WTC11 (cell line): Measurements from ENCODE around the gene IL37. TPM values are rescaled to one million over a fixed set of nuclear protein-coding genes. Genes with fewer than 3 reads are reported as not detected.

Source experiments
- total RNA-seq: library from RNA; stranded (reverse); gene quantifications from 3 replicates; pipeline ENCODE4 v1.2.3, GENCODE V29; 2021

Gene IL37
- total RNA-seq, 1 experiment from 2014 or later, result 0.48 TPM

Other genes starting within 250 kb of the IL37 start
- gene NT5DC4, start 190.1 kb upstream of the IL37 start, total RNA-seq, result not detected in 3 replicates
- gene CKAP2L, start 146.6 kb upstream of the IL37 start, total RNA-seq, result 17.7 to 25.6 TPM (median 17.9 TPM) in 3 replicates
- gene IL1A, start 126.7 kb upstream of the IL37 start, total RNA-seq, result 0.34 to 0.55 TPM (median 0.42 TPM) in 3 replicates
- gene IL1B, start 74.4 kb upstream of the IL37 start, total RNA-seq, result not detected in 3 replicates
- gene IL36G, start 66.8 kb downstream of the IL37 start, total RNA-seq, result 0.32 TPM in 1 of 3 replicates, not detected in the others
- not detected in 3 replicates for gene IL36A, start 94.3 kb downstream of the IL37 start, total RNA-seq
- gene IL36B, start 141.7 kb downstream of the IL37 start, total RNA-seq, result not detected in 3 replicates
- gene IL36RN, start 148.0 kb downstream of the IL37 start, total RNA-seq, result not detected in 3 replicates
- gene IL1F10, start 156.8 kb downstream of the IL37 start, total RNA-seq, result not detected in 3 replicates
- gene IL1RN, start 216.4 kb downstream of the IL37 start, total RNA-seq, result not detected in 3 replicates